Small intestine (tissue), 7 donors: ENCODE results near the gene CBX7. TPM values are rescaled to one million over a fixed set of nuclear protein-coding genes. Genes with fewer than 3 reads are reported as not detected.

Experiments
- DNase-seq, 2 donors: peaks; one replicate each; pipeline versions ENCODE4 v3.0.0 to v3.0.0-alpha.2; 2013
- FAIRE-seq: peaks from 2 replicates; lab custom pipeline; 2012; peaks lifted over from hg19 to GRCh38; lab: Jason Lieb, UNC
- H3K27ac ChIP-seq, 3 donors: one replicate each; pipeline ENCODE4 v1.5.1; 2013; ENCODE audit warnings: low read length in 2 of 3, mild to moderate bottlenecking in 2 of 3, control low read depth in 1 of 3, inconsistent platforms in 1 of 3, low read depth in 1 of 3, moderate library complexity in 1 of 3
- H3K27me3 ChIP-seq, 3 donors: one replicate each; pipeline ENCODE4 v1.6.1; 2013; ENCODE audit warnings: low read length in 3 of 3, inconsistent platforms in 1 of 3; ENCODE audit not compliant: control insufficient read depth in 3 of 3, insufficient read depth in 3 of 3
- H3K36me3 ChIP-seq, 3 donors: one replicate each; pipeline ENCODE4 v1.6.1; 2013; ENCODE audit warnings: low read length in 3 of 3, inconsistent platforms in 1 of 3, low read depth in 1 of 3, mild to moderate bottlenecking in 1 of 3, moderate library complexity in 1 of 3; ENCODE audit not compliant: control insufficient read depth in 3 of 3, insufficient read depth in 2 of 3
- H3K4me1 ChIP-seq, 3 donors: one replicate each; pipeline ENCODE4 v1.6.1; 2013; ENCODE audit warnings: low read length in 2 of 3, inconsistent platforms in 1 of 3, low read depth in 1 of 3, mild to moderate bottlenecking in 1 of 3, moderate library complexity in 1 of 3; ENCODE audit not compliant: control insufficient read depth in 3 of 3, insufficient read depth in 2 of 3
- H3K4me3 ChIP-seq, 3 donors: one replicate each; pipeline ENCODE4 v1.5.1; 2013; ENCODE audit warnings: low read length in 3 of 3, control low read depth in 1 of 3, inconsistent platforms in 1 of 3, low read depth in 1 of 3, mild to moderate bottlenecking in 1 of 3, moderate library complexity in 1 of 3
- H3K9me3 ChIP-seq, 2 donors: one replicate each; pipeline ENCODE4 v1.6.1; 2013; ENCODE audit warnings: low read depth in 1 of 2, low read length in 1 of 2; ENCODE audit not compliant: control insufficient read depth in 2 of 2, insufficient read depth in 1 of 2
- whole genome bisulfite sequencing, 3 donors: extraction: QIAGEN DNeasy Blood & Tissue Kit; methylation state at CpG; one replicate each; pipeline ENCODE4 v1.1.7; 2013; 5-methylcytosine and 5-hydroxymethylcytosine counted together
- polyA plus RNA-seq, 4 donors: library from polyadenylated mRNA; stranded (reverse) in 3 of 4; unstranded in 1 of 4; fragments of 200-250 nt in 3 of 4; fragments of 120-200 nt in 1 of 4; gene quantifications; one replicate each; pipeline versions ENCODE4 v1.2.1 to v1.2.3, GENCODE V29; 2013
- donor health status: healthy with polysubstance abuse.
- donor health status: control.
- donor health status: control.
- donor health status: Bipolar disorder and iron deficiency.
- donor health status: healthy.

Gene CBX7
- polyA plus RNA-seq, 4 donors, result 9.8 to 29.8 (median 21.2) TPM

DNA sequence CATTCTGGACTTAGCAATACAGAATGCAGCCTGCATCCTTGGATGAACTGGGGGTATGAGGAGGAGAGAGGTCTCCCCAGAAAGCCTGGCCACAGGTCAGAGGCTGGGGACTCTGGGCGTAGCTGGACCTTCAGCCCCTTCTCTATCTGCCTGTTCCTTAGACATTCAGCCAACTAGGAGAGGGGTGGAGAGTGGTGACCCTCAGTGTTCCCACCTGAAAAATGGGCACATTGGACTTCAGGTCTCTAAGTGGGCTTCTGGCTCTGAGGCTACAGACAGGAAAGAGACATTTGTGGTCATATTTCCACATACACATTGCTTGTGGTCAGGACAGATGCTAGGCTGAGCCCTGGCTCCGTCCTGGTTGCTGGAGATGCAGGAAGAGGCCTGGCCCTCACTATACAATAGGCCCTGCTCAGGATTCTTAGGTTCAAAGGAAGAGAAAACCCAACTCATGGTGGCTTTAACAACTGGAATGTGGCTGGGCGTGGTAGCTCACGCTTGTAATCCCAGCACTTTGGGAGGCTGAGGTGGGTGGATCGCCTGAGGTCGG, 30.1 kb upstream of the CBX7 start:
- H3K9me3 ChIP-seq, result peaks cover 0 to 7% of the 10 kb centered on the region in 2 donors
- no peaks in the 10 kb centered on the region for H3K36me3 ChIP-seq
- H3K4me3 ChIP-seq, result no peak overlapping the region
- H3K27me3 ChIP-seq, result no peaks in the 10 kb centered on the region
- DNase-seq (no peak), FAIRE-seq (no peak)
- no peak overlapping the region for H3K27ac ChIP-seq
- 78 to 90% (median 80%) methylated on average over 6 of the region's 6 CpGs for WGBS, 3 donors
- no peaks in the 10 kb centered on the region for H3K4me1 ChIP-seq

DNA sequence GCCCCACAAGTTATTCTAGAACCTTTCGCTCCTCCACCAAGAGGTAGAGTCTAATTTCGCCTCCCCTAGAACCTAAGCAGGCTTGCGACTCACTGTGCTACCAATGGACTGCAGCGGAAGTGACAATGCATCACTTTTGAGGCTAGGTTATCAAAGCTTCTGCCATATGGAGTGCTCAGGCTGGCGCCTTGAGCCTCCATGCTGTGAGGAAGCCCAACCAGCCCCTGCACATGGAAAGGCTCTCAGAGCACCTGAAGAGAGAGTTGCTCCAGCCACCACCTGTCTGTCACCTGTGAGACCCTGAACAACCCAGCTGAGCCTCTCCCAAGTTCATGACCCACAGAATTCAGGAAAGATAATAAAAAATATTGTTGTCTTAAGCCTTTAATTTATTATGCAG, 29.3 kb upstream of the CBX7 start:
- H3K27me3 ChIP-seq, result peaks cover 0 to 2% (median 0%) of the 10 kb centered on the region in 3 donors
- DNase-seq (no peak), FAIRE-seq (no peak)
- no peak overlapping the region for H3K27ac ChIP-seq
- H3K36me3 ChIP-seq, result no peaks in the 10 kb centered on the region
- peaks cover 0 to 7% of the 10 kb centered on the region in 2 donors for H3K9me3 ChIP-seq
- H3K4me3 ChIP-seq, result no peak overlapping the region
- 89 to 100% (median 91%) methylated on average over 5 of the region's 5 CpGs for WGBS, 3 donors
- H3K4me1 ChIP-seq, result no peaks in the 10 kb centered on the region

DNA sequence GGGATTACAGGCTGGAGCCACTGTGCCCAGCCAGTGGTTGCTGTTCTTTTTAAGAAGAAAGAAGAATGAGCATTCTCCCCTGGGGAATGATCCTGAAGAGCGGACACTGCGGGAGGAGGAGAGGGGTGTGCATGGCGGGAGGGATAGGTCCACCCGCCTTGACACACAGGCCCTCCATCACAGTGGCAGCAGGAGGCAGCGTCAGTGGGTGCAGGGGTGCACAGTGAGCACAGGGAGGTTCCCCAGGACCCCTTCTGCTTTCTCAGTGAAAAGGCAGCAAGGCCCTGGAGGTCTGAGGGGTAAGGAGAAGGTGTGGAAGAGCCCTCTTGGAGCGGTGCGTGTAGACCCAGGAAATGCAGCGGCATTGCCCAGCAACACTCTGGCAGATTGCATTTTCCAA, 28.9 kb upstream of the CBX7 start:
- H3K4me3 ChIP-seq, result no peak overlapping the region
- FAIRE-seq (no peak), DNase-seq (no peak)
- H3K27me3 ChIP-seq, result peaks cover 0 to 2% (median 0%) of the 10 kb centered on the region in 3 donors
- H3K9me3 ChIP-seq, result peaks cover 0 to 7% of the 10 kb centered on the region in 2 donors
- no peak overlapping the region for H3K27ac ChIP-seq
- 94 to 95% (median 94%) methylated on average over 8 of the region's 8 CpGs for WGBS, 3 donors
- peaks cover 0 to 2% (median 0%) of the 10 kb centered on the region in 3 donors for H3K4me1 ChIP-seq
- H3K36me3 ChIP-seq, result no peaks in the 10 kb centered on the region

DNA sequence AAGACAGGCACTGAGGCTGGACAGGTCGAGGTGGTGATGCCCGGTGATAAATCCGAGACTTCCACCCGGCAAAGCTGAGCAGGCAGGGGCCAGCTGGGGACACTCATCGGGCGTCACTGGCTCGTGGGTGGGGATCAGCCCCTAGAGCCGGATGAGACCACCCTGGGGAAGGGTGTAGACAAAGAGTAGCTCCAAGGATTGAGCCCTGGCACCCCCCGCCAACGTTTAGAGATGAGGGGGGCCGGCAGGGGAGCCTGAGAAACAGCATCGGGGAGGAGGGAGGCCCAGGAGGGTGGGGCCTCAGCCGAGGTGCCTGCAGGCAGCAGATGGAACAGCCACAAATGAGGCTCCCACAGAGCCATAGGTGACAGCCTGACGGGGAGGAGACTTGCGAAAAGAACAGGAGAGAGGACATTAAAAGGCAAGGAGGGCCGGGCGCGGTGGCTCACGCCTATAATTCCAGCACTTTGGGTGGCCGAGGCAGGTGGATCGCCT, 27.4 kb upstream of the CBX7 start:
- DNase-seq (no peak), FAIRE-seq (no peak)
- H3K9me3 ChIP-seq, result peaks cover 0 to 7% of the 10 kb centered on the region in 2 donors
- 50 to 64% (median 61%) methylated on average over 21 of the region's 21 CpGs for WGBS, 3 donors
- H3K4me1 ChIP-seq, result peaks cover 0 to 15% (median 0%) of the 10 kb centered on the region in 3 donors
- peaks cover 0 to 13% (median 0%) of the 10 kb centered on the region in 3 donors for H3K27me3 ChIP-seq
- H3K4me3 ChIP-seq, result no peak overlapping the region
- H3K27ac ChIP-seq, result peak overlapping the region in 1 of 3 donors; percentile 36
- H3K36me3 ChIP-seq, result no peaks in the 10 kb centered on the region

- Histone ChIP-seq H3K4me1 (peaks cover 0 to 20% (median 0%) of the 10 kb centered on the region in 3 donors), H3K27ac (peak overlapping the region in 1 of 3 donors; percentile 36), H3K4me3 (no peak overlapping the region), H3K9me3 (peaks cover 0 to 7% of the 10 kb centered on the region in 2 donors), H3K27me3 (peaks cover 0 to 18% (median 0%) of the 10 kb centered on the region in 3 donors), H3K36me3 (no peaks in the 10 kb centered on the region)
- DNase-seq (no peak), FAIRE-seq (no peak)
- 68 to 72% (median 72%) methylated on average over 6 of the region's 6 CpGs for WGBS, 3 donors
These were observed 26.9 kb upstream of the CBX7 start for GRCh38 chr22:39179401-39179827.

GRCh38 chr22:39178206-39179111, 26.0 kb upstream of the CBX7 start:
- H3K27ac ChIP-seq, result peak overlapping the region in 1 of 3 donors; percentile 85
- H3K36me3 ChIP-seq, result no peaks in the 10 kb centered on the region
- no peak for DNase-seq
- H3K4me3 ChIP-seq, result no peak overlapping the region
- peaks cover 0 to 23% (median 3%) of the 10 kb centered on the region in 3 donors for H3K4me1 ChIP-seq
- no peak for FAIRE-seq
- WGBS, 3 donors, result 84 to 89% (median 85%) methylated on average over 19 of the region's 19 CpGs
- H3K27me3 ChIP-seq, result peaks cover 0 to 21% (median 0%) of the 10 kb centered on the region in 3 donors
- H3K9me3 ChIP-seq, result peaks cover 0 to 7% of the 10 kb centered on the region in 2 donors

DNA sequence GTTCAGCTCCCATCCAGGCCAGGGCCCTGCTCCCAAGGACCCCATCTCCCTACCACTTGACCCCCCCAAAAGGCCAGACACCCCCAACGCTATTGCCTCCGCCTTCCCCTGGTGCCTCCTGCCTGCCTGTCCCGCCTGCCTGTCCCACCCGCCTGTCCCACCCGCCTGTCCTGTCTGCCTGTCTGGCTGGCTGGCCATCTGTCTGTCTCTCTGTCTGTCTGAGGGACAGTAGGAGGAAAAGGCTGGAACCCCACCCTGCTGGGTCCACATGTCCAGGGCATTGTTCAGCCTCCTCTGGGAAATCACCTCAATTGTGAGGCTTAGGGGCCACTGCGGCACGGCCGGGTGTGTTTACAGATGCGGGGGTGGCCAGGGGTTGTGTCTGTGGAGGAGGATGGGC, 25.3 kb upstream of the CBX7 start:
- H3K4me3 ChIP-seq, result no peak overlapping the region
- no peak for DNase-seq
- 74 to 80% (median 75%) methylated on average over 9 of the region's 9 CpGs for WGBS, 3 donors
- peaks cover 0 to 21% (median 0%) of the 10 kb centered on the region in 3 donors for H3K27me3 ChIP-seq
- peak overlapping the region in 1 of 3 donors; percentile 85 for H3K27ac ChIP-seq
- FAIRE-seq, result no peak
- peaks cover 0 to 7% of the 10 kb centered on the region in 2 donors for H3K9me3 ChIP-seq
- peaks cover 0 to 23% (median 3%) of the 10 kb centered on the region in 3 donors for H3K4me1 ChIP-seq
- H3K36me3 ChIP-seq, result no peaks in the 10 kb centered on the region

DNA sequence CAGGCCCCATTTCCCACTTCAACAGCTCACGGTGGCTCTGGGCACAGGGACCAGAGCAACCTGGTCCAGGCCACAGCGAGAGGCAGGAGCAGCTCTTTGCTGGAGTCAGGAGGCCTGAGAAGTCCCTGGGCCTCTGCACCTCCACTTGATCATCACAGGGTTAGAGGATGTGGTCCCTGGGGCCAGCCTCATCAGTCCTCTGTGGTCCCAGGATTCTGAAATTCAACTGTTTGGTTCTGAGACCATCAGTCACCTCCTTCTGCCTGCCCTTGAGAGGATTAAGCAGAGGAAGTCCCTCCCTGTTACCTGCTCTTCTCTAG, 24.9 kb upstream of the CBX7 start:
- Histone ChIP-seq H3K4me1 (peaks cover 0 to 23% (median 3%) of the 10 kb centered on the region in 3 donors), H3K9me3 (peaks cover 0 to 7% of the 10 kb centered on the region in 2 donors), H3K27me3 (peaks cover 0 to 21% (median 0%) of the 10 kb centered on the region in 3 donors), H3K4me3 (no peak overlapping the region), H3K27ac (peak overlapping the region in 1 of 3 donors; percentile 85), H3K36me3 (no peaks in the 10 kb centered on the region)
- FAIRE-seq (no peak), DNase-seq (no peak)
- 75 to 88% (median 86%) methylated on average over 2 of the region's 2 CpGs for WGBS, 3 donors
